Kidney (tissue), 22 donors: ENCODE results near the gene VPS4B. TPM values are rescaled to one million over a fixed set of nuclear protein-coding genes. Genes with fewer than 3 reads are reported as not detected.
A peak's percentile ranks its signal among the peaks of the same experiment; 100 is the strongest.

Experiments used
- DNase-seq, 5 donors: peaks; one replicate each; pipeline ENCODE4 v3.0.0-alpha.2; 2013 to 2020
- FAIRE-seq: peaks from 2 replicates; lab custom pipeline; 2012; peaks lifted over from hg19 to GRCh38; lab: Jason Lieb, UNC
- H3K27ac ChIP-seq, 2 donors: one replicate each; pipeline ENCODE4 v1.7.0; 2013; ENCODE audit warnings: low read depth in 2 of 2, low read length in 2 of 2, inconsistent platforms in 1 of 2
- H3K27me3 ChIP-seq: one replicate; pipeline ENCODE4 v1.7.1; 2013; ENCODE audit warnings: low read length, inconsistent platforms; ENCODE audit not compliant: control insufficient read depth, insufficient read depth
- H3K36me3 ChIP-seq, 3 donors: one replicate each; pipeline versions ENCODE4 v1.7.0 to v1.7.1; 2013; ENCODE audit warnings: low read length in 3 of 3, control low read depth in 1 of 3, inconsistent platforms in 1 of 3; ENCODE audit not compliant: insufficient read depth in 3 of 3, control insufficient read depth in 2 of 3
- H3K4me1 ChIP-seq, 3 donors: one replicate each; pipeline versions ENCODE4 v1.7.0 to v1.7.1; 2013; ENCODE audit warnings: low read length in 3 of 3, inconsistent platforms in 1 of 3, low read depth in 1 of 3; ENCODE audit not compliant: control insufficient read depth in 2 of 3, insufficient read depth in 2 of 3
- H3K4me3 ChIP-seq, 3 donors: one replicate each; pipeline versions ENCODE4 v1.7.0 to v1.8.1; 2013; ENCODE audit warnings: low read length in 3 of 3, control low read depth in 1 of 3, inconsistent platforms in 1 of 3
- H3K9ac ChIP-seq, 3 donors: one replicate each; pipeline versions ENCODE4 v1.7.0 to v1.7.1; 2013; ENCODE audit warnings: low read length in 3 of 3, control low read depth in 1 of 3, inconsistent platforms in 1 of 3
- H3K9me3 ChIP-seq, 3 donors: one replicate each; pipeline versions ENCODE4 v1.7.0 to v1.7.1; 2013; ENCODE audit warnings: low read length in 3 of 3, control low read depth in 1 of 3, inconsistent platforms in 1 of 3; ENCODE audit not compliant: control insufficient read depth in 2 of 3, insufficient read depth in 1 of 3
- CTCF ChIP-seq: IDR thresholded peaks from 3 replicates; pipeline ENCODE4 v1.5.1; 2012; ENCODE audit warnings: mild to moderate bottlenecking, moderate library complexity, borderline replicate concordance; ENCODE audit not compliant: insufficient read depth; ENCODE audit errors: extremely low read depth
- intact Hi-C: fragments of 100-400 bp; cut with DNase I; formaldehyde crosslinking; loops from one replicate; pipeline ENCODE4 v1.11.1; 2022
- long read RNA-seq, 10 donors: library from polyadenylated mRNA in 1 of 10; unstranded in 1 of 10; transcript quantifications; one replicate each; pipeline ENCODE4 v2.0.0 and lab custom pipeline, GENCODE V29; 2021 to 2026
- polyA plus RNA-seq: library from polyadenylated mRNA; stranded (reverse); fragments of 350-450 nt; fragmentation: Illumina TruSeq; extraction: RNeasy Lipid Tissue Mini Kit (QIAGEN cat#74804); gene quantifications from one replicate; pipeline ENCODE4 v1.2.3, GENCODE V29; 2014; ENCODE audit warnings: low read depth, low replicate concordance; ENCODE audit not compliant: insufficient read depth
- total RNA-seq: library from RNA; stranded (reverse); fragmentation: NEBNext Ultra II Directional; extraction: Animal tissue kit (Norgen Biotek cat#: 25700); gene quantifications from one replicate; pipeline ENCODE4 v1.2.1, GENCODE V29; 2021
- donor health status: control.
- donor health status: control.
- donor health status: control.
- donor health status: control.
- donor health status: control.
- donor health status: DM: yes; HTN: yes; CAD: no.
- donor health status: Normal renal cell carcinoma (clear cell type).

VPS4B gene
- total RNA-seq (63.7 TPM), polyA plus RNA-seq (15.7 TPM)
- long read RNA-seq, donor 1, partial matches to known transcripts = 6 of 12 reads
- long read RNA-seq, donor 1, other reads (novel, unspliced or antisense) = 0 of 12 reads
- long read RNA-seq, donor 2, transcript VPS4B-201 (11 exons, 3,324 nt) = major isoform, 5 of 16 reads
- long read RNA-seq, donor 2, partial matches to known transcripts = 10 of 16 reads
- long read RNA-seq, donor 2, other reads (novel, unspliced or antisense) = 0 of 16 reads
- long read RNA-seq, donor 3, transcript VPS4B-201 (11 exons, 3,324 nt) = major isoform, 11 of 24 reads
- long read RNA-seq, donor 3, partial matches to known transcripts = 11 of 24 reads
- long read RNA-seq, donor 3, other reads (novel, unspliced or antisense) = 0 of 24 reads
- long read RNA-seq, donor 4, transcript VPS4B-201 (11 exons, 3,324 nt) = major isoform, 9 of 16 reads
- long read RNA-seq, donor 4, partial matches to known transcripts = 6 of 16 reads
- long read RNA-seq, donor 4, other reads (novel, unspliced or antisense) = 0 of 16 reads
- long read RNA-seq, donor 5 = 0 reads
- long read RNA-seq, donor 6, partial matches to known transcripts = 10 of 14 reads
- long read RNA-seq, donor 6, other reads (novel, unspliced or antisense) = 0 of 14 reads
- long read RNA-seq, donor 7, transcript VPS4B-201 (11 exons, 3,324 nt) = major isoform, 57 of 77 reads
- long read RNA-seq, donor 7, partial matches to known transcripts = 5 of 77 reads
- long read RNA-seq, donor 7, other reads (novel, unspliced or antisense) = 15 of 77 reads
- long read RNA-seq, donor 8, transcript VPS4B-201 (11 exons, 3,324 nt) = major isoform, 5 of 20 reads
- long read RNA-seq, donor 8, partial matches to known transcripts = 14 of 20 reads
- long read RNA-seq, donor 8, other reads (novel, unspliced or antisense) = 0 of 20 reads
- long read RNA-seq, donor 9, transcript VPS4B-201 (11 exons, 3,324 nt) = major isoform, 5 of 6 reads
- long read RNA-seq, donor 9, partial matches to known transcripts = 0 of 6 reads
- long read RNA-seq, donor 9, other reads (novel, unspliced or antisense) = 0 of 6 reads
- long read RNA-seq, donor 10, transcript VPS4B-201 (11 exons, 3,324 nt) = major isoform, 9 of 24 reads
- long read RNA-seq, donor 10, partial matches to known transcripts = 12 of 24 reads
- long read RNA-seq, donor 10, other reads (novel, unspliced or antisense) = 0 of 24 reads

GRCh38 chr18:63422087-63422863 is at the start of gene VPS4B:
TSS of gene VPS4B (minus strand) at chr18:63422476. CDS start at chr18:63422259, 217 bp downstream.
- peak; percentile 100 for DNase-seq
- Histone ChIP-seq H3K27me3 (no peaks in the 10 kb centered on the region), H3K36me3 (peaks cover 0 to 3% (median 0%) of the 10 kb centered on the region in 3 donors), H3K4me3 (peak within 1 kb of the TSS; percentile 82 to 99 (median 95)), H3K4me1 (peaks cover 0 to 7% (median 5%) of the 10 kb centered on the region in 3 donors), H3K27ac (peak within 1 kb of the TSS; percentile 94 to 95), H3K9me3 (no peaks in the 10 kb centered on the region), H3K9ac (peak within 1 kb of the TSS; percentile 92 to 97 (median 94))
- intact Hi-C loops = no loop called here
- no peak for TF ChIP-seq CTCF
- FAIRE-seq = peak; percentile 94

- Histone ChIP-seq H3K36me3 (no peaks in the 10 kb centered on the region), H3K9me3 (no peaks in the 10 kb centered on the region), H3K4me1 (no peaks in the 10 kb centered on the region), H3K9ac (no peak overlapping the region), H3K27me3 (no peaks in the 10 kb centered on the region), H3K27ac (no peak overlapping the region), H3K4me3 (no peak overlapping the region)
- no peak for TF ChIP-seq CTCF
- FAIRE-seq (no peak), DNase-seq (no peak)
- intact Hi-C loops = no loop called here
Measured at GRCh38 chr18:63470751-63471150, 48.5 kb upstream of the VPS4B start.

GRCh38 chr18:63468575-63468974 is 46.3 kb upstream of the VPS4B start:
- Histone ChIP-seq H3K27me3 (no peaks in the 10 kb centered on the region), H3K9ac (no peak overlapping the region), H3K4me1 (no peaks in the 10 kb centered on the region), H3K9me3 (no peaks in the 10 kb centered on the region), H3K4me3 (no peak overlapping the region), H3K36me3 (no peaks in the 10 kb centered on the region), H3K27ac (no peak overlapping the region)
- DNase-seq = no peak
- no peak for FAIRE-seq
- TF ChIP-seq CTCF = no peak
- intact Hi-C loops = no loop called here
